Measurements from ENCODE around the gene MCC.

Gene MCC

DNA sequence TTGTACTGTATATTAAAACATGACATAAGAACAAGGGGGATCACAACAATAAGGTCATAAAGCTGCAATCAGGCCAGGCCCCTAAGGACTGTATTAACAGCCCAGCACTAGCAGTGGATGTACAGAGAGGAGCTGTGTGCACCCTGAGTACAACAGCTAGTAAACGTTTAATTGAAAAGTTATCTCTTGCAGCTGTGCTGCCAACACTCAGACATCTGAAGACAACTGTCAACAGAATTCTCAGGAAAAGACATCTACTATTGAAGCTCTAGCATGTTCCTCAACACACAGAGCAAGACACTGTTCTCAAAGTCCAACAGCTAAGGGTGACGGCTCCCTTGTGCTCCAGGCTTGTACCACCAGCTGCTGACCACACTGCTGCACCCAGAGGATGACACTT is 312.1 kb downstream of the MCC start:
- DNase-seq (ENCODE audit: low read depth), result no peak

DNA sequence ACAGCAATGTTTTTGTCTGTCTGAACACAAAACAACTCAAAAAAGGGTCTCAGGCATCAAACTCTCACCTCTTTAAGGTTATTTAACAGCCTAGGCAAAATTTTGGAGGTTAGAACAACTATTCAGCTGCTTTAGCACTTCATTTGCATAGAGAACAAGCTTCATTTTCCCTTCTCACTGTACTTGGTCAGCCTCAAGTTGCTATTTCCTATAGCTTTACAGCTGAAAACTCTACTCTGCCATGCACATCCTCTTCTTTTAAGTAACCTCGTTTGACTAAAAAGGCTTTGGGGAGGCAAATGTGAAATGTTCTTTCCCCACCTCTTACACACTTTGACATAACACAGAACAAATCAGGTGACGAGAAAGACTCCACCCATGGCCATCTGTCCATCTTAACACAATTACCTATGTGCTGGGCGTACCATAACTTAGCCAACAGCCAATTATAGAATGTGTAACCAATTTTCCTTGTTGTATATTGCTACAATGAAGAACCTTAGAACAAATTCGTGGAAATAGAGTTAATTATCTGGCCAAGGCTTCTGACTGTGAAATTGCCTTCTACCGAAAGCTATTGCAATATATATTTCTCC is 315.9 kb downstream of the MCC start:
- no peak for DNase-seq (ENCODE audit: low read depth)

DNA sequence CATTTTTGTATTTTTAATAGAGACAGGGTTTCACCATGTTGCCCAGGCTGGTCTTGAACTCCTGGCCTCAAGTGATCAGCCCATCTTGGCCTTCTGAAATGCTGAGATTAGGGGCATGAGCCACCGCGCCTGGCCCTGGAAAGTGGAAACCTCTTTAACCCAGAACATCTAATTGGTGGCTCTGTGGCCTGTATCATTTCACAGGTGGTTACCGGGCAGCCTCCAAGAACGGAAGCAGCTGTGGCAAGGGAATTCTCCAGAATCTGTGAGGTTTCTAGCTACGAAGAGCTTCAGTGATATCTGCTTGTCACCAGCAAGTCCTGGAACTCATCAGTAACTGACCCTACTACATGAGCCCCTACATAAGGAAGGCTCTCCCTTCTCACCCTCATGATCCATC is 316.7 kb downstream of the MCC start:
- no peak for DNase-seq (ENCODE audit: low read depth)

DNA sequence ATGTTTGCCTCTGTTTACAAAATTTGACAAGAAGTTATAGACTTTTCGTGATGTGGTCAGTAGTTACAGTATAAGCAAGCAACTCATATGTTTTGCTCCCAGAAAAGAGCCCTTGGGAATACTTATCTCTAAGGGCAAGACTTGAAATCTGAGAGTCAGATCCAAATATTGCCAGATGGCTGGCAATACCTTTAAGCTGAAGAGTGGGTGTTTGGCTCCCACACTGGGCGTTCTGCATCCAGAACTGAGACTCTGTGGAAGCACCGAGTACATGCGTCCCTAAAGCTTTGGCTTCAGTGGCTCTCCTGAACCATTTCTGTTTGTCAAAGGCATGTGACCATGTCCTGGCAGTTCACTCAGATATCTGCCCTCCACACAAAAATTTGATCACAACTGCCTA is 317.5 kb downstream of the MCC start:
- DNase-seq (ENCODE audit: low read depth), result no peak

DNA sequence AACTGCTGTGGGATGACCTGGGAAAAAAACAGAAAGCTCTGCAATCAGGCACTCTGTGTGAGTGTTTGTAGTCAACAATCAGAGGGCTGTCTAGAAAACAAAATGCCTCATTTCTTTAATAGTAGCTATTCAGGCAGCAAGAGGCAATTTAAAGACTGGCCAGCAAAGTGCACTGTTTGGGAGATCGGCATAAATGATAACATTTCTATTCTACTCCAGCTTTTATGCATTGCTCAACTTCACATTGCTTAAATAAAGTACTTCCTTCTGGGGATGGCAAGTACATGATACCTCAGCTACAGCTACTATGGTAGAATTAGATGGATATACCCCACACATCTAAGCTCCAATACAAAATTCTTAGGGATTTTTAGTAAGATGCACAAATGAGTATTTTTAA is 318.5 kb downstream of the MCC start:
- no peak for DNase-seq (ENCODE audit: low read depth)

DNA sequence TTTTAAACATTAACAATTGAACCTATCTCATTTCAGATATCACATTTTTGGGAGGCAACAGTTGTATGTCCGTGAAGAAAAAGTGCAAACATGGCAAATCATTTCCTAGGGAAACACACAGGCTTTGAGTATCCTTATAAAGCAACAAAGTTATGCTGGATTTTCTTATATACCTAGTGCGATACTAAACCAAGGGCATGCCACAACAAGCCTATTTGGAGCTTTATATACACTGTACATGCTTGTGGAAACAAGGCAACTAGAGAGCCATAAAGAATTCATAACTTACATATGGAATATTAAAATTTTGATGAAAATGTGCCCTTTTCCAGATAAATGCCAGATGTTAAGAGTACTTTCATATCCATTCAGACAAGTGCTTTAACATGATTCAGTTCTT is 320.3 kb downstream of the MCC start:
- DNase-seq (ENCODE audit: low read depth), result no peak

DNA sequence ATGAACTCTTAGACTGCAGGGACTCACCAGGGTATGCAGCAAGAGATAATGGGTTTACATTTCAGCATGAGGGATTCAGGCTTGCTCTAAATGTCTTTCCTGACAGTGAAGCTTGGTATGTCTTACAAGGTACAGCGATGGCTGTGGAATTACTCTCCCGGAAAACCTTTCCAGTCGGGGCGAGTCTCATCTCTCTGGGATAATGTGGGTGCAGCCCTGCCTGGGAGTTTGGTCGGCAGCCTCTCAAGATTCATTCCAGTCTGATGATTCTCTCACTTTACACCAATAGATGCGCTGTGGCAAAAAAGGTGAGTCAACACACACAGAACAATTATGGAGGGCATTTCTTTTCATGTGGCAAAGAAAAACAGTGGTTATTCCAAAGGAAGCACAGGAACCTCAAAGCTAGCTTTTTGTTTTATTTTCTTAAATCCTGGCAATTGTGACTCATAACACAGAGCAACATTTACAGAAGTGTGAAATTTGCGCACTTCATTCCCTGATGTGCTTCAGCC is 321.3 kb downstream of the MCC start:
- no peak for DNase-seq (ENCODE audit: low read depth)

DNA sequence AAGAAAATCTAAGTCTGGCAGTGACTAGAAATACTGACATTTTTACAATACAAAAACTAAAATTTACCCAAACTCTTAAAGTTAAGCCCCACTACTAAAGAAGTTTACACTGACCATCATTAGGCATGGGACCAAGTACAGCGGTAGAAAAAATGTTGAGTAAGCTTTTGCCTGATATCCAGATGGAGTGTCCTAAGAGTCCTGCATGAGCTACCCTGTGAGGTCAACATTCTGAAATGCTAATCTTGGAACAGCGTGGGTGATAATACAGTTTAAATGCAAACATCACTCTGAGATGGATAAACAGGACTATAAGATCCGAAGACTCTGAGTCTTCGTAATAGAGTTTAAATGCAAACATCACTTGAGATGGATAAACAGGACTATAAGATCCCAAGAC is 322.0 kb downstream of the MCC start:
- DNase-seq (ENCODE audit: low read depth), result no peak

DNA sequence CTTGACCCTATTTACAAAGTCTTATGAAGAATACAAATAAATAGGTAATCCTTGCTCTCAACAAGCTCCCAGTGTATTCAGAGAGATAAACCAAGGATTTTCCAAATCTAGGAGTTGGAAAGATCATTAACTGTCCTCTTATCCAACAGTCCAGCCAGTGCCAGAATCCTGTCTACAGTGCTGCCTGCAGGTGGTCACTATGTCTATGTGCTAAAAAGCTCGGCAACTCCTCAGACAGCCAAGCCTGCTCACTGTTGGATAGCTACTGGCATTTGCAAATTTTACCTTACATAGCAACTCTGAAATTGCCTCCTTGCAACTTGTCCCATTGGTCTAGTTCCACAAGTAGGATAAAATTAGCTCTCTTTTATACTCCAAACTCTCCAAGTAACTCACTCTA is 324.2 kb downstream of the MCC start:
- DNase-seq (ENCODE audit: low read depth), result no peak

DNA sequence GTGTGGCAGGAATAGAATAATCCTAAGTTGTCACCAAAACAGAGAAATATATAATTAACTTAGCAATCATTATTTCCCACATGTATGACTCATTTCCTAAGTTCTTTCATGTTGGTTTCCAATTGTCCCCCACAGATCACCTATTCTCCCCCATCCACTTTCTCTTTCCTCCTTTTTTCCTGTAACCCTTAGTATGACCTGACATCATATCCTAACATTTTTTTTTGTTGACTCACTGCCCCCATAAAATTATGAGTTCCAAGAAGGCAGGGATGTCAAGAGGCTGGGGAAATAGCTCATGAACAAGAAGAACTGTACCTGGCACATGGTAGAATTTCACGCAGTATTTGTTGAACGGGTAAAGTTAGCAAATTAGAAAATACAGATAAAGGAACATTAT is 324.9 kb downstream of the MCC start:
- no peak for DNase-seq (ENCODE audit: low read depth)

DNA sequence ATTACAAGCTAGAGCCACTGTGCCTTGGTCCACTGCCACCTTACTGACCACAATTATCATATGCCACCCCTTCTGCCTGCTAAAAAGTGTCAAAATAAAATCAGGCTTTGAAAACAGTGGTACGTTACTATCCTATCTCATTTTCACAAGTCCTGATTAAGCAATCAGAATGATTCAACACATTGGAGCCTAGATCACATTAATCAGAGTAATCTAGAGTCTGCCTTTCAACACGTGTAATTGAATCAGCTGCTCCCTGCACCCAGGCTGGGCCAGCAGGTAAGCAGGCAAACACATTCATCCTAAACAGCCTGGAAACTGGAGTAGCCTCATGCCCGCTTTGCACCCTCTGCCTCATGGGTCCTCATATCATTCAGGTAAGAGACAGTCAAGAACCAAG is 325.5 kb downstream of the MCC start:
- no peak for DNase-seq (ENCODE audit: low read depth)

DNA sequence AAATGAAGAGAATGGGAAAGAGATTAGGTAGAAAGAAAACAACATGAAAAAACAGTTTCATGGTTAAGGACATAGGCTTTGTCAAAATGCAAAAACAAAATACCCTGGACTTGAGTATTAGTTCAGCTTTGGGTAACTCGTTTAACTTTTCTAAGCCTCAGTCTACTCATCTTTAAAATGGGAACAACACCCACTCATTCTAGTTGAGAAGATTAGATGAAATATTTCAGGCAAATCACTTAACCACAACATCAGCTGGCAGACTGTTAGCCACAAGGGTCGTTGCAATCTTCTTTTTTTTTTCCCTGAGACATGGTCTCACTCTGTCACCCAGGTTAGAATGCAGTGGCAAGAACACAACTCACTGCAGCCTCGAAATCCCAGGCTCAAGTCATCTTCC is 326.0 kb downstream of the MCC start:
- no peak for DNase-seq (ENCODE audit: low read depth)

DNA sequence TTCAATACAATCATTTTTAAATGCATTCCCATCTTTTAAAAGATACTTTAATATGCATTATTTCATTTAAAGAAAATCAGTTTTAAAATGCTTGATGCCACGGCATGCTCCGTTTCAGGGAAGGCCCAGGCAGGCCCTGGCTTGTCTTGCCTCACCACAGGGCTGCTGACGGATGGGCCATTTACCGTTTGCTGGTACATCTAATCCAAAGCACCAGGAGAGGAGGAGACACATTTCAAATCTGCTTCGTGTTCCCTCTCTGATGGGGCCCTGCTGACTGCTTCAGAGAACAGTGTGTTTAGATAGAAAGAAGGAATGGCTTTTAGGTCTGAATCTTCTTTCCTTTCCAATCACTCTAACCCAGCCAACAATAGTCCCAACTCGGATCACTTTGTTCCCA is 326.4 kb downstream of the MCC start:
- no peak for DNase-seq (ENCODE audit: low read depth)

DNA sequence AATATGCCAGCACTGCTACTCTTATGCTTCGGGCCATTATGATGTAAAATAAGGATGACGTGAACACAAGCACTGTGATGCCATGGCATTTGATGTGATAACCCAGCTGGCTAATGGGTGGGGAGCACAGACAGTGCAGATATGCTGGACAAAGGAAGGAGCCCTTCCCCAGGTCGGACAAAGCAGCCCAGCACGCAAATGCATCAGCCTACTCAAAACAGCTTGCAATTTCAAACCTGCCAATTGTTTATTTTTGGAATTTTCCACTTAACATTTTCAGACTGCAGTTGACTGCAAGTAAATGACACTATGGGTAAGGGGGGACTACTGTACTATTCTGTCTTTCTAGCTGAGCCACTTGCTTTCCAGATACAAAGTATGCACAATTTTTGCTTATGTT is 330.4 kb downstream of the MCC start:
- no peak for DNase-seq (ENCODE audit: low read depth)

DNA sequence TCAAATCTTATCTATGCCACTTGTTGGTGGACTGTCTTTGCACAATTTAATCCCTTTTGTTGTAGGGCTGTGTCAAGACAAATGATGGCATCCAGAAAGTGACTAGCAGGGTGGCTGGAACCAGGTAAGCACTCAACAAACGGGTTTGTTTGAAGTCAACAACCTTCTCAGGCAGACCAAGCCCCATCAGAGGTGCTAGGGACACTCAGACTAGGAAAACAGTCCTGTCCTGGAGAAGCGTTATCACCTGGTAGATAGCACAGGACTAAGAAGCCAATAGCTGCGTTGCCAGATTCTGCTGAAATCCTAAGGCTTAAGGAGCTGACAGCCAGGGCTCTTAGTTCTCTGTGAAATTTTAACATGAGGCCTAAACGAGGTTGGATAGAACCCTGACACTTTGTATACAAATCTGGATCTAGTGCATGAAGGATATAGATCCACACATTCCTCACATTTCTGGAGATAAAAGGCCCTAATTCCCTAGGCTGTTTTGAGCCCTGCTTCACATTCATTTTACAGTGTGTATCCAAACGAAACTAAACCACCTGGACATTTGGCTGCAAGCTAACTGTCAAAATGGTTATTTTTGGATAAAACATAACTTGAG is 331.9 kb downstream of the MCC start:
- no peak for DNase-seq (ENCODE audit: low read depth)

DNA sequence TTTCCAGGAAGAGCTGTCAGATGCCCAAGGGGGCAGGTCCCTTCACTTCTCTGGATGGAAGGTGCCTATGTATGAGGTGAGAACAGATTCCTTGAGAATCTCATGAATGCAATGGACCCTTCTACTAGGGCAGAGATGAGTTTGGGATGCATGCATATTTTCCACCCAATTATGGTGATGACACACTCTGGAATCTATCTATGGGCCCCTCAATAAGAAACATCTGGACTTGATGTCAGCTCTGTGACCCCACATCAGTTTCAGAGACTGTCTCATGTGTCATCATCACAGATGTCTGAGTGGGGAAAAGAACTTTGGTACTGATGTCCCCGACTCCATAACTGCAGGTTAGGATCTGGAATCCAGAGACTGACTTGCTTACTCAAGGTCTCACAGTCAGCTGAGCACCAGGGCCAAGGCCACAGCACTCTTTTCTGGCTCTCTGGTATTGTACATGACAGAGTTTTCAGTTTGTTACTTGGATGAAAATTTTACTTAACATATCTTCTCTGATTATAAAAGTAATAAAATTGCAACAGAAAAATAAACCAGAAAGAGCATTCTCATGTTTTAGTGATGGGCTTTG is 334.6 kb downstream of the MCC start:
- DNase-seq (ENCODE audit: low read depth), result no peak

DNA sequence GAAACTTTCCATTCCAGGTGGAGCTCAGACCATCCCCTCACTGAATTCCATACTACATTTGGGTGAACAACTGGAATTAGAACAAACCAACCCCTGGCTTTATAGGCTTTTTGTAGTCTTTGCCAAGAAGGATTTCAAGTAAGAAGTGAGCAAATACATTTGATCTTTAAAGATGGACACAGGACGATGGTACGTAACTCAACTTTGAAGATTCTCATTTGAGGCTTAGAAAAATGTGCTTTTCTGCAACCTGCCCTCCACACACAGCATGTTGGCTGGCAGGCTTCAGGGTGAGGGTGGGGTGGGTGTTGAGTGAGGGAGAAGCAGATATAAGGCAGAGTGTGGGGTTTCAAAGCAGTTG is 335.9 kb downstream of the MCC start:
- no peak for DNase-seq (ENCODE audit: low read depth)

DNA sequence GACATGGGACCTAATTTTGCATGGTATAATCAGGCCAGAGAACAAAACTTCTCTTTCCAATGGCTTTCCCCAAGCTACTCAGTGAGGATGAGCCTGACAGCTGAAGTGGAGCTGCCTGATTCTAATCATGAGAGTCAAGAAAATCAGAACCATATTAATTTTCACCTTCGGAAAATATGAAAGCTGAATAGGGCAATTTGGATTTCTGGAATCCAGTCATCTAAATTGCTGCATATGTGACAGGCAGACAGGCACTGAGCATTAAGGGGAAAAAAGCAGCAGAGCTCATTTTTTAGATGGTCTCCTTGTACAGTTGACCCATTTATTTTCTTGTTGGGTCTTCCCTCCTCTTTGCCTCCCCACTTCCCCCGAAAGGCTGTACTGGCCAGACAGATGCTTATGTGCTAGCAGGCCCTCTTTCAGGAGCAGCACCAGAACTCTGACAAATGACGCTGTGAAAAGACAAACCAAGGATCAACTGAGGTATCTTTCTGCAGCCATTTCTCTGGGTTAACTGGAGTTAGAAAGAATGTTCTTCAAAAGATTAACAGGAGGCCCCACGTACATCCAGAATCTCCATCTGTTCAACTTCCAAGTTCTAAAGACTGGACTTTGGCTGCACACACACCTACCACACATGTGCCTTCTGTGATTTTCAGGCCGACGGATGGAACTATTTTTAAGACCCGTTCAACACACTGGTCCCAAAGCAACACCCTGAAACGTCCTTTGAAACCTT is 336.4 kb downstream of the MCC start:
- no peak for DNase-seq (ENCODE audit: low read depth)

DNA sequence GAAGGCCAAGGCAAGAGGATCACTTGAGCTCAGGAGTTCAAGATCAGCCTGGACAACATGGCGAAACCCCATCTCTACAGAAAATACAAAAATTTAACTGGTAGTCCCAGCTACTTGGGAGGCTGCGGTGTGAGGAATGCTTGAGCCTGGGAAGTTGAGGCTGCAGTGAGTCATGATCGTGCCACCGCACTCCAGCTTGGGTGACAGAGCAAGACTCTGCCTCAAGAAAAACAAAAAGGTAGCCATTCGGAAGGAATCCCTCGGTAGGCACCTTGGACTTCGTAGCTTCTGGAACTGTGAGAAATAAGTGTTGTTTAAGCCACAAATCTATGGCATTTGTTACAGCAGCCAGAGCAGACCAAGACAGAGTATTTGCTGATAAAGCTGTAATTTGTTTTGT is 337.4 kb downstream of the MCC start:
- DNase-seq (ENCODE audit: low read depth), result no peak

DNA sequence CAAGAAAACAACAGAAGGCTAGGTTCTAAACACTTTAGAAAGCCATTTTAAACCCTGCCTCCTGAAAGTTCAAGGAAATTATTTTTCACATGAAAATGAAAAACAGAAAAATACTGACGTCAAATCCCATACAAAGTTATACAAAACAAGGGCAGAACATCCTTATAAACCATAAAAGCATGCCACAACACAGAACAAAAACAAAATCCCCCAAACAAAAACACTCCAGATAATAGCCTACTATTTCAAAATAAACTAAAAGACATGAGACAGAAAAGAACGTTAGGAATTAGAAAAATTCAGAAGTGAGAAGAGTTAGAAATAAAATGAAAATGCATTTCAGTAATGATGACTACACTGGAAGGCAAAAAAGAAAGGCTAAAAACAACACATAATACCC is 338.0 kb downstream of the MCC start:
- no peak for DNase-seq (ENCODE audit: low read depth)

DNA sequence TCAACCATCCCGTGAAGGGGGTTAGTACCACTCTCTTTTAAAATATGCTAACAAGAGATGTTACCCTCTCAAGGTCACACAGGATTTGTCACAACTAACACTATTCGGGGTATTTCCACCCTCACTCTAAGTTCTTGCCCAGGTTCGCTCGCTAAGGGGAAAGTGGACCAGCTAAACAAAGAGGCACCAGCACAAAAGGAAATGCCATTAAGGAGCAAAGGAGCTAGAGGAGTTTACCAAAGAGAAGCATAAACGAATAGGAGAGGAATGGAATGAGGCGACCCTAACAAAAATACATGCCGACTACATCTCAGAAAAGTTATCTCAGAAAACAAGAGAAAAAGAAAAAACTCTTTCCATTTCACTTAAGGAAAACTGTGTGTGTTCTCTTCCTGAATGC is 340.7 kb downstream of the MCC start:
- no peak for DNase-seq (ENCODE audit: low read depth)

DNA sequence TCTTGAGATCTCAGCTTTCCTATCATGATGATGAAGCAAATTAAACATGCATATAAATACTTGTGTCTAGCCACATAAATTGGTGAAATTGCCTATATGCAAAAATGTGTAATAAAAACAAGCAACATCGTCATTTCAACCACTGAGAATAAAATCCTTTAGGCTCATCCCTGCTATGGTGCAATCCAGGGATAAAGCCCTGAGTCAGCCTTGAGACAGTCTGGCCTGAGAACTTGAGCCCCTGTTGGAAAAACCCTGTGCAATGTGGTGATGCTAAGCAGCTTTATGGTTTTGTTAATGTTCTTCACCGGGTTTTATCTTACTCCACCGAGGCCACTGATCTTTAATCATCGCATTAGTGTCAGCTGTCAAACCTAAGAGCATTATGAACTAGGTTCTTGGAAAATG is 341.1 kb downstream of the MCC start:
- no peak for DNase-seq (ENCODE audit: low read depth)

DNA sequence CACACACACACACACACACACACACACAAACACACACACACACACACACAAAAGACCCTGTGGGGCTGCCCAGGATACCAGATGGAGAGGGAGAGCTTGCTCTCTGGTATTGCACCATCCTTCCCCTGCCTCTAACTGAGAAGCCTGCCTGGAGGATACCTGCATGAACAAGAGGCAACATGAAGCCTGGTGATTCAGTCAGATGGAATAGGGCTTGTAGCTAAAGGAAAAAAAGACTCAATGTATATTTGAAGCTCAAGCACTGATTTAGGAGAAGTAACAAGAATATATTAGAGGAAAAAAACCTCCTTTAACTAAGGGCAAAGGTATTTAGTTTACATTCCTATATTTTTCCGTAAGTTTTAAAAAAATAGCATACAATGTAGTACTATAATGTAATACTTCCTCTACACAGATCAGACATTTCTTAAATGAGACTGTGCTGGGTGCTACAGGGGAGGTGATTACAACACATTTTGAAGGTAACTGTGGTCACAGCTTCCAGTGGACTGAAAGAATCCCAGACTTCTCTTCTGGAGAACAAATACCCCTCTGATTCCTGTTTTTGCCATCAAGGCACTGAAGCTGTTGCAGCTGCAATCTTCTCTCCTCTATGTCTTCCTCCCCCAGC is 342.4 kb downstream of the MCC start:
- DNase-seq (ENCODE audit: low read depth), result no peak
